IMR-90 (cell line): Measurements from ENCODE around the gene INCENP. TPM values are rescaled to one million over a fixed set of nuclear protein-coding genes. Genes with fewer than 3 reads are reported as not detected.
A peak's percentile ranks its signal among the peaks of the same experiment; 100 is the strongest.

Experiments used
- ATAC-seq: fragments of 200-7000 bp; cut with Tn5 transposase; 2 replicates; pipeline ENCODE4 v1.9.1; 2020; ENCODE audit warnings: low read depth, mild to moderate bottlenecking, moderate library complexity
- BruUV-seq: library from RNA; stranded (reverse); fragments of 400-500 nt; replicated peaks from 2 replicates; lab custom pipeline; 2021; lab: Mats Ljungman, UMichigan
- CTCF ChIA-PET: fragments of 300-600 bp; formaldehyde crosslinking; extraction: SDS; loops from one replicate; lab custom pipeline; 2021; ENCODE audit warnings: antibody characterized with exemption; lab: Yijun Ruan, JAX
- POLR2A ChIA-PET: fragments of 300-600 bp; sonication (Branson Sonifier 250); formaldehyde crosslinking; loops from one replicate; lab custom pipeline; 2022; ENCODE audit warnings: antibody characterized with exemption; ENCODE audit not compliant: unreplicated experiment; lab: Charles Lee
- DNase-seq: peaks from one replicate; pipeline ENCODE4 v3.0.0; 2013
- H2AFZ ChIP-seq: replicated peaks from 2 replicates; pipeline ENCODE3; 2013; ENCODE audit warnings: low read length, mild to moderate bottlenecking; ENCODE audit not compliant: poor library complexity
- H2AK5ac ChIP-seq: 2 replicates; pipeline ENCODE4 v1.6.1; 2013; ENCODE audit warnings: low read depth, low read length, inconsistent platforms
- H2AK9ac ChIP-seq: replicated peaks from 2 replicates; pipeline ENCODE3; 2013; ENCODE audit warnings: mild to moderate bottlenecking, low read depth, low read length, moderate library complexity; ENCODE audit not compliant: poor library complexity
- H2BK120ac ChIP-seq: 2 replicates; pipeline ENCODE4 v1.6.1; 2013; ENCODE audit warnings: low read depth, low read length, inconsistent platforms
- H2BK15ac ChIP-seq: 3 replicates; pipeline ENCODE4 v1.6.1; 2013; ENCODE audit warnings: low read depth, low read length, inconsistent platforms
- H2BK20ac ChIP-seq: 2 replicates; pipeline ENCODE4 v1.6.1; 2013; ENCODE audit warnings: low read depth, mild to moderate bottlenecking, inconsistent platforms, low read length, moderate library complexity
- H2BK5ac ChIP-seq: 2 replicates; pipeline ENCODE4 v1.6.1; 2013; ENCODE audit warnings: mild to moderate bottlenecking, low read depth, low read length, inconsistent platforms; ENCODE audit not compliant: poor library complexity, severe bottlenecking
- H3K14ac ChIP-seq: replicated peaks from 2 replicates; pipeline ENCODE4 v1.6.1; 2013; ENCODE audit warnings: low read depth, low read length, inconsistent platforms
- H3K18ac ChIP-seq: 2 replicates; pipeline ENCODE4 v1.6.1; 2013; ENCODE audit warnings: low read depth, low read length, control low read depth
- H3K23ac ChIP-seq: 2 replicates; pipeline ENCODE4 v1.6.1; 2013; ENCODE audit warnings: low read depth, low read length, inconsistent platforms
- H3K27ac ChIP-seq: 2 replicates; pipeline ENCODE4 v1.5.1; 2013; ENCODE audit warnings: mild to moderate bottlenecking, control low read depth, low read length; ENCODE audit not compliant: insufficient read depth
- H3K27me3 ChIP-seq: 2 replicates; pipeline ENCODE4 v1.6.1; 2013; ENCODE audit warnings: low read length; ENCODE audit not compliant: control insufficient read depth, insufficient read depth
- H3K36me3 ChIP-seq: 2 replicates; pipeline ENCODE4 v1.6.1; 2013; ENCODE audit warnings: low read length, mixed read lengths; ENCODE audit not compliant: control insufficient read depth, insufficient read depth
- H3K4ac ChIP-seq: 2 replicates; pipeline ENCODE4 v1.6.1; 2013; ENCODE audit warnings: low read depth, low read length, inconsistent platforms
- H3K4me1 ChIP-seq: 2 replicates; pipeline ENCODE4 v1.6.1; 2013; ENCODE audit warnings: low read length, mixed read lengths; ENCODE audit not compliant: control insufficient read depth, insufficient read depth
- H3K4me2 ChIP-seq: 2 replicates; pipeline ENCODE4 v1.6.1; 2013; ENCODE audit warnings: low read depth, mild to moderate bottlenecking, control low read depth, low read length, moderate library complexity
- H3K4me3 ChIP-seq: 2 replicates; pipeline ENCODE4 v1.5.1; 2013; ENCODE audit warnings: low read depth, mild to moderate bottlenecking, control low read depth, low read length, moderate library complexity; ENCODE audit not compliant: insufficient read depth
- H3K56ac ChIP-seq: 2 replicates; pipeline ENCODE4 v1.6.1; 2013; ENCODE audit warnings: low read length, inconsistent platforms; ENCODE audit not compliant: insufficient read depth; ENCODE audit errors: extremely low read depth
- H3K79me1 ChIP-seq, 2 experiments: 2 replicates each; pipeline ENCODE4 v1.6.1; 2013; ENCODE audit warnings: low read length in 2 of 2, inconsistent platforms in 1 of 2, low read depth in 1 of 2
- H3K9ac ChIP-seq: 2 replicates; pipeline ENCODE4 v1.6.1; 2013; ENCODE audit warnings: low read depth, low read length, control low read depth
- H3K9me1 ChIP-seq: 2 replicates; pipeline ENCODE4 v1.6.1; 2013; ENCODE audit warnings: low read length, inconsistent platforms; ENCODE audit not compliant: insufficient read depth
- H3K9me3 ChIP-seq: 2 replicates; pipeline ENCODE4 v1.6.1; 2013; ENCODE audit warnings: low read length; ENCODE audit not compliant: control insufficient read depth, insufficient read depth
- H4K20me1 ChIP-seq: 2 replicates; pipeline ENCODE4 v1.6.1; 2013; ENCODE audit warnings: low read length, inconsistent platforms; ENCODE audit not compliant: insufficient read depth
- H4K5ac ChIP-seq: 2 replicates; pipeline ENCODE4 v1.6.1; 2013; ENCODE audit warnings: mild to moderate bottlenecking, low read depth, low read length, control low read depth
- H4K8ac ChIP-seq, 2 experiments: 2 replicates each; pipeline ENCODE4 v1.6.1; 2013; ENCODE audit warnings: low read depth in 2 of 2, low read length in 2 of 2, control low read depth in 1 of 2, inconsistent platforms in 1 of 2
- H4K91ac ChIP-seq: 2 replicates; pipeline ENCODE4 v1.6.1; 2013; ENCODE audit warnings: low read depth, low read length, inconsistent platforms; ENCODE audit not compliant: insufficient read depth
- FOS ChIP-seq: fragments of 150-350 bp; IDR thresholded peaks from 2 replicates; pipeline ENCODE4 v1.6.1; 2016; ENCODE audit warnings: low read depth, low read length
- NFE2L2 ChIP-seq: fragments of 150-350 bp; IDR thresholded peaks from 2 replicates; pipeline ENCODE4 v1.6.1; 2016; ENCODE audit warnings: low read depth, mild to moderate bottlenecking, low read length
- whole genome bisulfite sequencing, 2 experiments: methylation state at CpG; one replicate each; pipeline versions ENCODE4 v1.1.5 to v1.1.7; 2013; ENCODE audit warnings: missing lambda C conversion rate in 2 of 2; ENCODE audit not compliant: insufficient read length in 1 of 2; ENCODE audit errors: extremely low coverage in 2 of 2; 5-methylcytosine and 5-hydroxymethylcytosine counted together
- dilution Hi-C: fragments of 300-500 bp; cut with HindIII; formaldehyde crosslinking; loops from one replicate; pipeline ENCODE4 v1.14.3; 2018; ENCODE audit warnings: low sequenced_read_pairs; ENCODE audit not compliant: unreplicated experiment
- in situ Hi-C: fragments of 300-500 bp; cut with MboI; formaldehyde crosslinking; loops from 3 replicates; pipeline ENCODE4 v1.14.3; 2019; ENCODE audit warnings: low sequenced_read_pairs, inconsistent platforms, mixed read lengths
- intact Hi-C: fragments of 100-400 bp; cut with micrococcal nuclease; formaldehyde crosslinking; loops from 2 replicates; pipeline ENCODE4 v1.10.0; 2022
- polyA plus RNA-seq, 3 experiments: library from polyadenylated mRNA; depleted of rRNA; stranded (reverse); fragments of >200 nt; gene quantifications; 2 replicates each; pipeline ENCODE4 v1.2.3, GENCODE V29; 2012; ENCODE audit warnings: low replicate concordance in 1 of 3
- total RNA-seq: library from RNA; depleted of rRNA; stranded (reverse); fragments of >200 nt; gene quantifications from 2 replicates; pipeline ENCODE4 v1.2.3, GENCODE V29; 2012

Gene INCENP
- total and polyA plus RNA-seq, 2 of the 4 experiments (the other 2 are of a cell fraction), result 18.6 to 23.8 TPM

DNA sequence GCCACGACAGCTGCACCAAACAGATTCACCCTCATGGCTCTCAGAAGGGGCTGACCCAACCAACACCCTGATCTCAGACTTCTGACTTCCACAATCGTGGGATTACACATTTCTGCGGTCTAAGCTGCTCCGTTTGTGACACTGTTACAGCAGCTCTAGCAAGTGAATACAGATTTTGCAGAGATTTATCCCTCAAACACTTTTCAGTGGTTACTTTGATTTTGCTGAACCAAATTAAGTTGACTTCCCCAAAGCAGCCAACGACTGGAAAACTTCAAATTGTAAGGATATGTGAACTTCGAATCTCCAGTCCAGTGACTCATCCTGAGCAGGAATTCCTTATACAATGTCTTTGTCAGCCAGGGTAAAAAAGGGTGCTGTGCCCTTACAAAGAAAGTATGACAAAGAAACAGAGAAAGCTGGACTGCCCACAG, 14.8 kb upstream of the INCENP start:
- 0 out of 3 replicates have a peak overlapping the region, but pooled peaks have one; percentile 60 for H2BK15ac ChIP-seq
- POLR2A ChIA-PET, result interaction anchor here (0.7 kb wide), 1 partner anchor 141 kb away, joined by 8 read pairs; no protein-coding TSS in a partner anchor
- peak overlapping the region in 1 of 2 experiments; percentile 44; a peak in 1 of 4 replicates for H4K8ac ChIP-seq
- peak; percentile 43; the same call in 1 of the 2 replicates for ATAC-seq
- 0 out of 2 replicates have a peak, but pooled peaks cover 8% of the 10 kb centered on the region for H3K9me1 ChIP-seq
- peak; percentile 66 for DNase-seq
- no peaks in the 10 kb centered on the region for H3K27me3 ChIP-seq
- H3K27ac ChIP-seq, result no peak overlapping the region
- H3K4ac ChIP-seq, result peak overlapping the region; percentile 30; the same call in 1 of the 2 replicates
- peak overlapping the region; percentile 55; the same call in 1 of the 2 replicates for H2BK20ac ChIP-seq
- 0 out of 2 replicates have a peak overlapping the region, but pooled peaks have one; percentile 34 for H3K14ac ChIP-seq
- peak overlapping the region; percentile 25; the same call in 1 of the 2 replicates for H4K5ac ChIP-seq
- no peak overlapping the region; the same call in 1 of the 2 replicates for H3K4me2 ChIP-seq
- H3K4me1 ChIP-seq, result peaks cover 12% of the 10 kb centered on the region
- TF ChIP-seq FOS (peak; percentile 39; the same call in 1 of the 2 replicates), NFE2L2 (no peak)
- dilution Hi-C loops (no loop called here), in situ Hi-C loops (loop anchor here (5.0 to 10.0 kb wide), 2 partner anchors 212 to 314 kb away; partner anchors contain the start of genes FEN1 and TMEM258), intact Hi-C loops (loop anchor here (1.0 to 2.0 kb wide), 6 partner anchors 142 to 362 kb away; partner anchors contain the start of gene FTH1)
- H4K91ac ChIP-seq, result no peak overlapping the region; the same call in 1 of the 2 replicates
- no TSS peak for BruUV-seq
- H3K79me1 ChIP-seq, result peaks cover 0 to 3% of the 10 kb centered on the region in 2 experiments; a peak in 1 of 4 replicates
- no peak overlapping the region for H3K23ac ChIP-seq
- no peaks in the 10 kb centered on the region for H3K9me3 ChIP-seq
- no peaks in the 10 kb centered on the region for H3K36me3 ChIP-seq
- no peak overlapping the region for H2AK5ac ChIP-seq
- 43% methylated on average over 1 of the region's 6 CpGs; no CpG with 5 or more reads in 1 of the 2 experiments for WGBS, 2 experiments
- no peak overlapping the region for H3K4me3 ChIP-seq
- H2BK120ac ChIP-seq, result 0 out of 2 replicates have a peak overlapping the region, but pooled peaks have one; percentile 41
- H2BK5ac ChIP-seq, result no peak overlapping the region
- no peak overlapping the region for H2AK9ac ChIP-seq
- CTCF ChIA-PET, result interaction anchor here (0.7 to 4.8 kb wide), 11 partner anchors 22 to 1064 kb away, joined by 3 to 38 read pairs (median 5); no protein-coding TSS in a partner anchor
- H3K9ac ChIP-seq, result no peak overlapping the region
- H3K56ac ChIP-seq, result no peak overlapping the region
- H3K18ac ChIP-seq, result no peak overlapping the region
- no peaks in the 10 kb centered on the region for H4K20me1 ChIP-seq
- no peak overlapping the region for H2AFZ ChIP-seq
